GM18519 (cell line): ENCODE results near the gene ANK3.

Experiments
- ATAC-seq: cut with Tn5 transposase; IDR thresholded peaks from one replicate; pipeline ENCODE4 v1.9.1; 2021; ENCODE audit warnings: mild to moderate bottlenecking, moderate library complexity; ENCODE audit not compliant: unreplicated experiment, low FRiP score

The ANK3 gene

GRCh38 chr10:60382946-60383681, 6.6 kb downstream of the ANK3 start:
- ATAC-seq: no peak

GRCh38 chr10:60380781-60381180, 8.9 kb downstream of the ANK3 start:
- no peak for ATAC-seq

- no peak for ATAC-seq
Measured at GRCh38 chr10:60377955-60378354, 11.7 kb downstream of the ANK3 start.

DNA sequence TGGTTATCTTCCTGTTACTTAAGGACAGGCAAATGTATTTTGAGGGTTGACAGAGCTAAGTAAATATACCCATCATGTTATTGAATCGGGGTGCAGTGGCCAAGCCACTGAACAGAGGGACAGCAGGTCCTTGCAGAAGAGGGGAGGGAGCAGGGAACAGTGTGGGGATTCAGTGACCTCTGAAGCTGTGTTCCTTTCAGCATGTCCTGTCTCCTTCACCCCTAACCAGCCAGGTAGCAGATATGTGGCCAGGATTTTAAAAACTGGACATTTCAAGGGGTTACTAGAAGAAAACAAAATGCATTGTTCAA, 12.7 kb downstream of the ANK3 start:
- ATAC-seq: no peak

DNA sequence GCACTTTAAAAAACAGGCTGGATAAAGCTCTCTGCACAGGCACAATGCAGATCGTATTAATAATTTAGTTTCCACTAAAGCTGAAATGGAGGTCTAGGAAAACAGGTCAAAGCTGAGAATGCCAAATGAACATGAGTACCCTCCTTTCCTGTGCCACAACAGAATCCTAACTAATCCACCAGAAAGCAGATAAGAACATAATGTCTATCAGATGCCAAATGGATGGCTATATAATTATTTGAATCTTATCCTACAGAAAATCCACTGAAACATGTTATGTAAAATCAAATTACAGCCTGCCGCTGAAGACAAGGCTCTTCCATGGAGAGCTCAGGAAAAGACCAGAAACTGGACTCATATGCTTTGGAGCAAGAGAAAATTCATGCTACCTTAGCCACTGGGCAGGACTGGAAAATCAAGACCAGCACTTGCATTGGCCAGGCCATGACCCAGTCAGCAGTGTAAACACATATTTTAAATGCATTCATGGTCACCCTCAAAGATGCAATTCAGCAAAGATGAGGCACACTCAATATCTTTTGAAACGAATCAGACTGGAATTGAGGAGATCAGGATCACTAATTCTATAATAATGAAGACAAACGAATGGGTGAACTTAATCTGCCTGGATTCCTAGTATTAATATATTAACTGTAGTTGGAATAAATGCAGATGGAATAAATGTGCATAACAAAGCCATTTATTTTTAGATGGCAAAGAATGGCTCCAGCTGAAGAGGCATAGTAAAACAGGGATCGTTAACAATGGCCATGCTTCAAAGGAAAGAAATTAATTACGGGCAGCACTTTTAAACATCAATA, 13.2 kb downstream of the ANK3 start:
- no peak for ATAC-seq

DNA sequence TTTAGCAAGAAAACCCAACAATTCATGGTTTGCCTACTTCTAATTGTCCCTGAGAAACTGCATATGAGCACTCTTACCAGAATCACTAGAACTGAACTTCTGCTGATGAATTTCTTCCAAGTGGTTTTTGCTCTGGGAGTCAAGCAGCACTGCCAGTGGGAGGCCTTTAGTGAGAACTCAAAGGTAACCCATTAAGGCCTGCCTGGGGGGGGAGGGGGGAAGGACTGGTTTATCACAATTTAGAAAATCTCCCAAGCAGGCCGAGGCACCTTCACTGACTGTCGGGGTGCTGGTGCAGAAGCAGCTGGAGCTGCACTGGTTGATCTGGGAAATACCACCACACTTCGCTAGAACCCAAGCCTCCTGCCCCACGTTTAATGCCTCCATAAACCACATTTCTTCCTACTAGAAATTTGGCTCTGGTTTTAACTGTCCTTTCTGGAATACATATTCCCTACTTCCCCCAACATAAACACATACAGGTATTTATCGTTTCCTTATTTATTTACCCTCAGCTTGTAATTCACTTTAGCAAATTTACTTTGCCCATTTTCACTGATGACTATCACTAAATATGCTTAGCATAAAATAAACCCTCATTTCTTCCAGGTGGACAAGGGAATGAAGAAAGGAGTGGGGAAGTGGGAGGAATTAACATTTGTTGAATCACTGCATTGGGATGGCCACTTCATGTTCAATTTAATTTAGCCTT, 14.2 kb downstream of the ANK3 start:
- no peak for ATAC-seq

DNA sequence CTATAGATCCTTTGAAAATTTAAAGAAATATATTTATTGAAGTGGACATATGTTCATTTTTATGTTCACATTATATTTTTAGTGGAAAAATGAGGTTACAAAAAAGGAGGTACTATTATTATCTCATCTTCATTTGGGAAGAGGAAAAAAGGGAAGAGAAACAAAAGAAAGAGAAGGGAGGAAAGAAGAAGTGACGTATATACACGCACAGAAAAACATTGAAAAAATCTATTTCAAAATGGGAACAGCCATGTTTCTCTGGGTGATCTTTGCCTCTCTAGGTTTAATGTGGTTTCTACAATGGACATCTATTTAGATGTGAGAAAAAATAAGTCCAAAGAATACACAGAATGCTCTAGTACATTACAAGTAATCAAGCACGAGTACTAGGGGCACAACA, 14.8 kb downstream of the ANK3 start:
- ATAC-seq: no peak

GRCh38 chr10:60372436-60372835, 17.2 kb downstream of the ANK3 start:
- no peak for ATAC-seq

DNA sequence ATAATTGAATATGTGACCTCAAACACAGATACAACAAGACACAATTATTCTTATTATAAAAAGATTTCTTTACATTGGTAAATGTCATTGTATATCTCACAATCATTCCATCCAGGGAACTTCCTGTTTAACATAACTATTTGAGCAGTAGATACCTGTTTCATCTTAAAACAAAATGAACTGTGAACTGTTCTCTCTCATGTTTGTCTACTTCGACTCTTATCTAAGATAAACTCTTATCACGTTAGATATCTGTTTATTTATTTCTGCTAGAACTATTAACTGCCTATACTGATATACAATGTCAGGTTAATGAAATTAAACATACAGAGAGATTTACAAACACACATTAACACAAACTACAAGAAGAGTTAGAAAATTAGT, 20.1 kb downstream of the ANK3 start:
- ATAC-seq: no peak

DNA sequence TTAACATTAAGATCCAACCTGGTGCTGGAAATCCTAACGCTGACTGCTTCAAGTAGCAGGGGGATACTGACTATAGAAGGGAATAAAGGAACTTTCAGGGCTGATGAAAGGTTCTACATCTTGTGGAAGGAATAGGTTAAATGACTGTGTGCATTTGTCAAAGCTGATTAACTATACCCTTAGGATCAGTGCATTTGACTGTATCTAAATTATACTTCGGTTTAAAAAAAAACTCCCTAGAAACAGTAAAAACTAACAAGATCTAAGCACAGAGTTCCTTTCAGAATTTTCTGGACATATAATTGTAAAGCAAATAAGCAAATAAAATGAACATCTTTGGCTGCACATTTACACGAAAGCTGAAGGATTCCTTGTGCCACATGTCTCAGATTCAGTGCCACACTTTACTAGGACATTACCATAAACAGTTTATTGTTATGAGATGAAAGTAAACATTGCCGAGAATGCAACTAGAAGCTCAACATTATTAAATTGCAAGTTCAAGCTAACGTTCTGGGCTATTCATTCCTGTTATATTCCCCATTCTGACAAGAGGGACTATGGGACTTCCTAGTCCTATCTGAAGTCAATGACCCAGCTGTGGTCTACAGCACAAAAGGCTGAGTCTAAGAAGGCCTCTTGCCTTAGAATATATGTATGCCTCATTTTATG, 20.7 kb downstream of the ANK3 start:
- ATAC-seq: no peak

DNA sequence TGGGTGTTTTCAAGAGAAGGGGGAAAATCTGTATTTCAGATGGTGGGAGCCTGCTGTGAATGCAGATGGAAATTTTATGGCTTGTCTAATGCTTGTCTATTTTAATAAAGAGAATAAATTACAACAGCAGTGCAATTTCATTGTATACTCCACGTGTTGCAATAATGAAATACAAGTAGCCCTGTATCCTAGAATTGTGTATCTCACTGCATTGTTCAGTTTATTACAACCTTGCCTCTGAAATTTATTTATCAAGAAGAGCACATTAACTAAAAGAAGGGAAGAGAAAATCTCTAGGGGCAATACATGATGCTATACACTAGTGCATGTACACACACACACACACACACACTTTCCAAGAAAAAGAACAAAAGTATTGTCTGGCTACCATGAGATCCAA, 21.8 kb downstream of the ANK3 start:
- ATAC-seq: no peak

- ATAC-seq: no peak
Measured at GRCh38 chr10:60367431-60367830, 22.2 kb downstream of the ANK3 start.

DNA sequence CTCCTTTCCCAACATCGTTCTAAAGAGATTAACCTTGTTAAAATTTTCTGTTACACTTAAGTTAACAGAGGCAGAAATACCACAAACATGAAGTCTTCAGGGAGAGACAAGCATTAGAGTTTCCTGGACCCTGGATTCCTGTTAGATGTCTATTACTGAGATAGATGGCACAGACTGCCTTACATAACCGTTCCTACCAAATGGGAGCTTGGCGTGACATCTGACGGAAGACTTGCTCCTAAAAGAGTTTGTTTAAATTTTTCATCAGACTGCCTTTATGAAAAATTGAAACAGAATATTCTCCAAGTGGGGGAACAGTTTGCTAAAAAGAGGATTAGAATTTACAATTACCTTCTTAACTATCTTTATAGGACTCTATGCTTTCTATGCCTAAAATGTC, 22.7 kb downstream of the ANK3 start:
- ATAC-seq: no peak

- no peak for ATAC-seq
Measured at GRCh38 chr10:60363187-60363586, 26.5 kb downstream of the ANK3 start.

GRCh38 chr10:60362461-60362860, 27.2 kb downstream of the ANK3 start:
- ATAC-seq: no peak

DNA sequence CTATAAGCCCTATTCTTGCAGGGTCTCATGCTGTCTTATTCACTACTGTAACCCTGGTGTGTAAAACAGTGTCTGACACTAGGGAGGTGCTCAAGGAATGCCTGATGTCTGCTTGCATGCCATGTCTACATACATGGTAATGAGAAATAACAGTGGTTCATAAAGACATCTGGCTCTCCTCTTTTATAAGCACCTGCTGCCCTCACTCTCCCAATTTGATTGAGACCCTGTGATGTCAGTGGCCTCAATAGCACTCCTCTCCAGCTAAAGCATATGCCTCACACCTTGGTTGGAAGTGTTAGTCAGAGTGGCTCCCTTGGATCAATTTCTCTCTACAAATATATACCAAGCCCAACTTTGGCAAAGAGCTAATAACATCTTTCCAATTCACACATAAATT, 30.6 kb downstream of the ANK3 start:
- no peak for ATAC-seq

DNA sequence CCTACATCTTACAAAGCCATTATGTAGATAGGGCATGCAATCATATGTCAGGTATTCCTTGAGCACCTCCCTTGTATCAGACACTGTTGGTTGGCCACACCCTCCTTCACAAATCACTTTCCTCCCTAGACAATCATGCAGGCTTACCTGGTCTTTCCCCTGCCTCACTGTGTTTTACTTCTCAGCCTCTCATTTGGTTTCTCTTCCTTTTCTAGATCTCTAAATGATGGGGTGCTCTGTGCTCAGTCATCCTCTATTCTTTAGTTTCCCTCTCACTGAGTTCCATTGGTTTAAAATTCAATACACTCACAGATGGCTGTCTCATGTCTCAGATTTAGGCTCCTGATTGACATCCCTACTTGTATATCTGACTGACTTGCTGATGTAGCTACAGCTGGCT, 31.4 kb downstream of the ANK3 start:
- ATAC-seq: peak; percentile 97

- ATAC-seq: no peak
Measured at GRCh38 chr10:60353519-60354258, 36.0 kb downstream of the ANK3 start.

GRCh38 chr10:60352105-60352504, 37.6 kb downstream of the ANK3 start:
- ATAC-seq: peak; percentile 72

DNA sequence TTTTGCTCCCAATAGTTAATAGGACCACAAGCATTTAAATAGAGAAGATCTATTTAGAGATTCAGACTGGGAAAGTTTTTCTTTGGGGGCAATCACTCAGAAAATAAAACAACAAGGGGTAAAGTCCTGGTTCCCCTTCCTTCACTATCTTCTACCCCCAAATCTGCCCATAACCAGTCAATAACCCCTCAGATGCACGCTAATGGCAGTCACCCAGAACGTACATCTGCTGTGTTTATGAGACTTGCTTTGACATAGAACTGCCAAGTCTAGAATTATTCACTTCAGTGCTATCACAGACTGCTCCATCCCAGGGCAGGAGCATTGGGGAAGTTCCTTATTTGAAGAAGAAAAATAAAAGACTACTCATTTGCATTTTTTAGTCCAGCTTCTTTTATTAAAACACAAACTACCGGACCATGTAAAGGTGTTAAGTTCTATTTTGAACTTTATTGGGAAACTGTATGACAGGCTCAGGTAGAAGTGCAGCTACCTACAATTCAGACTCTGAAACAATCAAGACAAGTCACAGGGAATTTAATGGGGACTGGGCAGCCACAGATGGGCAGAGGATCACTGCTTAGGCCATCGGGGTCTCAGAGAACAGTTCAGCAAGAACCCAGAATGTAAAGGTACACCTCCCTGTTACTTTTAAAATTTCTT, 38.4 kb downstream of the ANK3 start:
- peak; percentile 66 for ATAC-seq
